ENCODE data around the gene DDX49.
A peak's percentile ranks its signal among the peaks of the same experiment; 100 is the strongest.

The DDX49 gene, protein sequence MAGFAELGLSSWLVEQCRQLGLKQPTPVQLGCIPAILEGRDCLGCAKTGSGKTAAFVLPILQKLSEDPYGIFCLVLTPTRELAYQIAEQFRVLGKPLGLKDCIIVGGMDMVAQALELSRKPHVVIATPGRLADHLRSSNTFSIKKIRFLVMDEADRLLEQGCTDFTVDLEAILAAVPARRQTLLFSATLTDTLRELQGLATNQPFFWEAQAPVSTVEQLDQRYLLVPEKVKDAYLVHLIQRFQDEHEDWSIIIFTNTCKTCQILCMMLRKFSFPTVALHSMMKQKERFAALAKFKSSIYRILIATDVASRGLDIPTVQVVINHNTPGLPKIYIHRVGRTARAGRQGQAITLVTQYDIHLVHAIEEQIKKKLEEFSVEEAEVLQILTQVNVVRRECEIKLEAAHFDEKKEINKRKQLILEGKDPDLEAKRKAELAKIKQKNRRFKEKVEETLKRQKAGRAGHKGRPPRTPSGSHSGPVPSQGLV

DNA sequence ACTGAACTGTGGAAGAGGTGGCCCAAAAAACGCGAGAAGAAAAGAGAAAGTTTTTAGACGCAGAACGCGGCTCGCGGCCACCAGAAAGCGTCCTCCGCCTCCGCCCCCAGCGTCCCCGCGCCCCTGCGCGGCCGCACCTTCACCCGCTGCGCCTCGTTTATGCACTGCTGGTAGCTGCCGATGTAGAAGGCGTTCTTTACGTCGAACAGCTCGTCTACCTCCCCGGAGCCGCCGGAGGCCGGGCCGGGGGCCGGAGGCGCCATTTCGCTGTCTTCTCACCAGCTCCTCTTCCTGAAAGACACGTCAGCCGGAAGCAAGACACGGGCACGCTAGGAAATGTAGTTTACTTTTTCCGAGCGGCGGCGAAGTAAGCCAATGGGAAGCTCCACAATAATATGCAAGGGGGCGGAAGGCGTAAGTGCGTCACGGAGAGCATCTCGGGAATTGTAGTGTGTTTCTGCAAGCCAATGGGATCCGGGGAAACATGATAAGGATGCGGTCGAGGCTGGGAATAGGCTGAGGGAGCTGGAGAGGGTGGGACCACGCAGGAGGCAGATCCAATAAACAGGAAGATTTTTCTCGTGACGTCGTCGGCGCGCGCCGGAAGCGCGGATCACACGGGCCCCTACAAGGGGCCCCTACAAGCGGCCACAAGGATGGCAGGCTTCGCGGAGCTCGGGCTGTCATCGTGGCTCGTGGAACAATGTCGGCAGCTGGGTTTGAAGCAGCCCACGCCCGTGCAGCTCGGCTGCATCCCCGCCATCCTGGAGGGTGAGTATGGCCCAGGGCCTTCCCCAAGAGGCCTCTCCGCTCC, at the start of gene DDX49, which contains the start of gene COPE:
Gene DDX49, plus strand, starts transcription at position 630 of the 814 bp plus-strand sequence. Its CDS starts 27 bp downstream, at position 657.
Gene COPE, minus strand, starts transcription at position 302 of the 814 bp plus-strand sequence. Its CDS starts 39 bp downstream, at position 263.
- Mint-ChIP-seq H3K4me3 (peak within 1 kb of the TSS; percentile 94), H3K9me3 (no peaks in the 10 kb centered on the region), H3K4me1 (ENCODE audit: low read depth) (peaks cover 45% of the 10 kb centered on the region), H3K27me3 (no peaks in the 10 kb centered on the region), H3K27ac (peak within 1 kb of the TSS; percentile 97), H3K36me3 (ENCODE audit: low read depth) (peaks cover 86% of the 10 kb centered on the region)
- DNase-seq = peak; percentile 97

DNA sequence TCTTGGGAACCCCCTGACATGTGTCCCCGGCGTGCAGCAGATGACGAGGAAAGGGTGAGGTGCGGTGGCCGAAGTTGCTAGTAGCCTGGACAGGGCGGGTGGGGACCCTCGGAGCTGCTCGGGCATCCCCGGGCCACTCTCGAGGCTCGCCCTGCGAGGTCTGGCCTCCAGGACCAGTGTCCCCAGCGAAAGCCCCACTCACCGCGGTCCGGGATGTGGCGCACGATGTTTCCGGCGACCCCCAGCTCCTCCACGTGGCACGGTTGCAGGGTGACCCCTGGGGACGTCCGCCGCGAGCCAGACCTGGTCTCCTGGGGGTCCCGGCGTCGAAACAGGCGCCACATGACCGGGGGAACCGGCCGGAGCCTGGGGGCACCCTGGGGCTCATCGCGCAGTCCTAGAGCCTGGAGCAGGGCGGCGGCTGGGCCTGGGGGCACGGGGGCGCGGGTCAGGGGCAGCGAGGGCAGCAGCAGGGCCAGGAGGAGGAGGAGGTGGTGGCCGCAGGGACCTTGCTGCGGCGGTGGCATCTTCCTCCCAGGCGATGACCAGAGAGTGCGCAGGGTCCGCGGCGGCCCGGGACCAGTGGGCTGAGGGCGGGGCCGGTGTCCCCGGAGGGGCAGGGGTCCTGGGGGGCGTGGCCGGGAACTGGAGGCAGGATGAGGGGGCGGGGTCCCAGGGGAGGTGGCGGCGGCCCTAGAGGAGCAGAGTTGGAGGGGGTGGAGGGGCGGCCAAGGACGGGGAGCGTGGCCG, 49.6 kb upstream of the DDX49 start:
- Mint-ChIP-seq H3K36me3 (ENCODE audit: low read depth) (peaks cover 34% of the 10 kb centered on the region), H3K27ac (no peak overlapping the region), H3K4me1 (ENCODE audit: low read depth) (peaks cover 2% of the 10 kb centered on the region), H3K4me3 (no peak overlapping the region), H3K9me3 (no peaks in the 10 kb centered on the region), H3K27me3 (peaks cover 9% of the 10 kb centered on the region)
- no peak for DNase-seq

DNA sequence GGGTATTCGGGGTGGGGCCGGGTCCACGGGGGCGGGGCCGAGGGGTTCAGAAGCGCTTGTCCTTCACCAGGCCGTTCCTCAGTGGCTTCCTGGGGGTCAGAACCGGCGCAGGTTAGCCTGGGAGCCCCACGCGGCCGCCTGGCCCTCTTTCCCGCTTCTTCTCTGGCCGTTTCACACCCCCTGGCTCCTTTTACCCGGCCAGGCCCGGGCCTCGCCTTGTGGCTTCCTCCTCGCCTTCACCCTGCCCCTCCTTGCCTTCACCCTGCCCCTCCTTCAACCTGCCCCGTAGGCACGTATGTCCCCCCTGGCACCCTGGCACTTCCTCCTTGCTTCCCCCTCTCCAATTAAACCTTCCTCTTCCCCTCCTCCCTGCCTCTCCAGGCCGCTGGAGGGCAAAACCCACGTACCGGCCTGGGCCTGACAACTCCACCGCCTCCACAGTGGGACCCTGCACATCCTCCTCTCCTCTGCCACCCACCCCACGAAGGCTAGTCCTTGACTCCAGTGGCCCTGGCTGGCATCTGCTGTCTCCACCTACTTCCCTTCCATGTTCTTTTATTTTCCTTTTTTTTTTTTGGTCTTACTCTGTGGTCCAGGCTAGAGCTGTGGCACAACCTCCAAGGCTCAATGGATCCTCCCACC, 48.9 kb upstream of the DDX49 start:
- peaks cover 27% of the 10 kb centered on the region for H3K36me3 Mint-ChIP-seq (ENCODE audit: low read depth)
- H3K27me3 Mint-ChIP-seq = peaks cover 9% of the 10 kb centered on the region
- no peak overlapping the region for H3K4me3 Mint-ChIP-seq
- H3K27ac Mint-ChIP-seq = peak overlapping the region; percentile 71
- H3K4me1 Mint-ChIP-seq (ENCODE audit: low read depth) = peaks cover 2% of the 10 kb centered on the region
- DNase-seq = no peak
- no peaks in the 10 kb centered on the region for H3K9me3 Mint-ChIP-seq

DNA sequence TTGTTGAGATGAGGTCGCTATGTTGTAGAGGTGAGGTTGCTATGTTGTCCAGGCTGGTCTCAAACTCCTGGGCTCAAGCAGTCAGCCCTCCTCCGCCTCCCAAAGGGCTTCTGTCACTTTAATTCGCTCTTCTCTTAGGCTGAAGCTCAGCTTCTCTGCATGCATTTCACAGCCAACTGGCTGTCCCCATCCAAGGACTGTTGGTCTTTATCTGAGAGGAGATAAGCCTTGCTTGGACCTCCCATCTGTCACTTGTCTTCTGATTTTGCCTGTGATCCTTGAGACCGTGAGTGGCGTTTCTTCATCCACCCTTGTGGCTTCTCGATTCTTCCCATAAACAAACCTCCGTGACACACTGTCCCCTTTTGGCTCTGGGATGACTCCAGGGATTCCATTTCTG, 48.0 kb upstream of the DDX49 start:
- Mint-ChIP-seq H3K9me3 (no peaks in the 10 kb centered on the region), H3K4me3 (no peak overlapping the region), H3K36me3 (ENCODE audit: low read depth) (peaks cover 19% of the 10 kb centered on the region), H3K27me3 (peaks cover 9% of the 10 kb centered on the region), H3K4me1 (ENCODE audit: low read depth) (peaks cover 2% of the 10 kb centered on the region), H3K27ac (peak overlapping the region; percentile 44)
- DNase-seq = no peak

DNA sequence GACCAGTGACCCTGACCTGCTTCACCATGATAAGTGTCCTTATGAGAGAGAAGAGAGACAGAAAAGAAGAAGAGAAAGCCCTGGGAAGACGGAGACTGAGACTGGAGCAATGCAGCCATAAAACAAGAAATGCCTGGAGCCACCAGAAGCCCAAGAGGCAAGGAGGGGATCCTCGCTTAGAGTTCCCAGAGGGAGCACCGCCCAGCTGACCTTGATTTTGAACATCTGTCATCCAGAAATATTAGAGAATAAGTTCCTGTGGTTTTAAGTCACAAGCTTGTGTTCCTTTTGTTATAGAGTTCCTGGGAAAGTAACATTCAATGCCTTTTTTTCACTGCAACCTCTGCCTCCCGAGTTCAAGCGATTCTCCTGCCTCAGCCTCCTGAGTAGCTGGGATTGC, 43.8 kb upstream of the DDX49 start:
- DNase-seq = no peak
- H3K36me3 Mint-ChIP-seq (ENCODE audit: low read depth) = no peaks in the 10 kb centered on the region
- peaks cover 2% of the 10 kb centered on the region for H3K9me3 Mint-ChIP-seq
- no peak overlapping the region for H3K4me3 Mint-ChIP-seq
- H3K27ac Mint-ChIP-seq = no peak overlapping the region
- H3K4me1 Mint-ChIP-seq (ENCODE audit: low read depth) = peaks cover 2% of the 10 kb centered on the region
- H3K27me3 Mint-ChIP-seq = peaks cover 8% of the 10 kb centered on the region

DNA sequence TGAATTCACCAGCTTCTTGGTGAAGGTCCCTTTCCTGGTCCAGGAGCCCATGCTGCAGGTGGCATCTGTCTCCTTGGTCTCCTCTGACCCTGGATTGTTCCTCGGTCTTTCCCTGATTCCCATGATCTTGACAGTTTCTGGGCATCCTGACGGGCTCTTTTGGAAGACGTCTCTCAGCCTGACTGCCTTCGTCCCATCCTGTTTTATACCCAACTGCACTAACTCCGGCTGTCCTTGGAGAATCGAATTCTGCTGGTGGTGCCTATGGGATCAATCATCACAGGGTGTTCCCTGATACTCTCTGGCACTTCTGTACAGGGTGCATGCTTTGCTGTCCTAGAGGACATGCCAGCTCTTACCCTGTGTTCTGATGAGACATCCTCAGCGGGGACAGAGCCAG, 42.6 kb upstream of the DDX49 start:
- no peak overlapping the region for H3K27ac Mint-ChIP-seq
- H3K36me3 Mint-ChIP-seq (ENCODE audit: low read depth) = no peaks in the 10 kb centered on the region
- peaks cover under 1% of the 10 kb centered on the region for H3K27me3 Mint-ChIP-seq
- DNase-seq = no peak
- H3K4me1 Mint-ChIP-seq (ENCODE audit: low read depth) = no peaks in the 10 kb centered on the region
- peaks cover 2% of the 10 kb centered on the region for H3K9me3 Mint-ChIP-seq
- H3K4me3 Mint-ChIP-seq = no peak overlapping the region

DNA sequence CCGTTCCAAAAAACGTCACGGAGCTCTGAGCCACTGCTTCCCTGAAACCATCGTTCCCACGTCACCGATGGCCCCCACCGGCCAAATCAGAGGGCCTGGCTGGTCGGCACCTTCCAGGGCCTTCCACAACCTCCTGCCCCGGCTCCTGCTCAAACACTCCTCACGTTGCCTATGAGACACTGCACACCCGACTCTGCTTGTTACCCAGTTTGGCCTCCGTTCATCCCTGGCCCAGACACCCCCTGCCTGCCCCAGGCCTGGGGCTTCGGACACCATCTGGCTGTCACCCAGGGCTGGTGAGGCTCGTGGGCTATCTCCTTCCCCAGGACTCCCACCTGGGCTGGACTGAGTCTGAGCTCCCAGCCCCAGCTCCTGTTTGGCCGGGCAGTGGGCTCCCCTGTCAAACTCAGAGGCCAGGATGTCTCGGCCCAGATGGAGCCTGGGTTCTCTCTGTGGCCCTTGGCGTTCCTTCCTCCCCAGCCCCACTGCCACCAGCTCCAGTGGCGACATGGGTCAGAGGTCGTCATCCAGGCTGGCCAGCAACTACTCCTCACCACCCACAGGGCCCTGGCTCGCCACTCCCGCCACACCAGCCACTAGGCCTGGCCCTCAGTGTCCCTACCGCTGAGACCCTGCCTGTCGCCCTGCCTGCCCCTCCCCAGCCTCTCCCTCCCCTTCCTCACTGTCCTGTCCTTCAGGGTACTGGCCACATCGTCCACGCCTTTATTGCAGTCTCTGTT, 41.3 kb upstream of the DDX49 start:
- peak overlapping the region; percentile 72 for H3K27ac Mint-ChIP-seq
- no peaks in the 10 kb centered on the region for H3K36me3 Mint-ChIP-seq (ENCODE audit: low read depth)
- no peak for DNase-seq
- no peaks in the 10 kb centered on the region for H3K27me3 Mint-ChIP-seq
- no peaks in the 10 kb centered on the region for H3K4me1 Mint-ChIP-seq (ENCODE audit: low read depth)
- peaks cover 2% of the 10 kb centered on the region for H3K9me3 Mint-ChIP-seq
- H3K4me3 Mint-ChIP-seq = no peak overlapping the region

DNA sequence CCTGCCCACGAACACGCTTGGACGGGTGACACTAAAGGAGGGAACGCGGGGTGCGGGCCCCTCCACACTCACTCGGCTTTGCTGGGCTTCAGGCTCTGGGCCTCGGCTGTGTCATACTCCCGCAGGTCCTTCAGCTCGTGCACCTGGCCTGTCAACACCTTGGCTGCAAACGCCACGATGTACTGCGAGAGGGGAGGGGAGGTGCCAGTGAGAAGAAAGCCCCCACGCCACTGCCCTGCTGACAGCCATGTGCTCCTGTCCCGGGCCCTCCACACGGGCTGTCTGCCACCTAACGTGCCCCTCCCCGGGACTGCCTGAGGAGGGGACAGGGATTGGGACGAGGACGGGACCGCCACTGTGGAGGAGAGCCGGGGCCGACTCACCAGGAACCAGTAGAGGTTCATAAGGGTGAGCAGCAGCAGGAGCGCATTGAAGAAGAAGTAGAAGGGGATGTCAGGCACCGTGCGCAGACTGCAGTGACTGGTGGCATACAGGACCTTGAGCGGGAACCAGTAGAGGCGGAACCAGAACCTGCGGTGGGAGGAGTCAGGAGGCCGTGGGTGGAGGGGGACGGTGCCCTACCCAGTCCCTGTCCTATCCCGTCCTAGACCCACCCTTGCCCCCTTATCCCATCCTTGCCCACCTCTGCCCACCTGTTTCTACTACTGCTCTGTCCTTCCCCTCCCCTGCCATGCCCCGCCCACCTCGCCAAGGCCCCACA, 40.5 kb upstream of the DDX49 start:
- peaks cover 2% of the 10 kb centered on the region for H3K9me3 Mint-ChIP-seq
- H3K36me3 Mint-ChIP-seq (ENCODE audit: low read depth) = no peaks in the 10 kb centered on the region
- no peaks in the 10 kb centered on the region for H3K27me3 Mint-ChIP-seq
- no peak overlapping the region for H3K4me3 Mint-ChIP-seq
- H3K27ac Mint-ChIP-seq = no peak overlapping the region
- no peaks in the 10 kb centered on the region for H3K4me1 Mint-ChIP-seq (ENCODE audit: low read depth)
- DNase-seq = no peak

DNA sequence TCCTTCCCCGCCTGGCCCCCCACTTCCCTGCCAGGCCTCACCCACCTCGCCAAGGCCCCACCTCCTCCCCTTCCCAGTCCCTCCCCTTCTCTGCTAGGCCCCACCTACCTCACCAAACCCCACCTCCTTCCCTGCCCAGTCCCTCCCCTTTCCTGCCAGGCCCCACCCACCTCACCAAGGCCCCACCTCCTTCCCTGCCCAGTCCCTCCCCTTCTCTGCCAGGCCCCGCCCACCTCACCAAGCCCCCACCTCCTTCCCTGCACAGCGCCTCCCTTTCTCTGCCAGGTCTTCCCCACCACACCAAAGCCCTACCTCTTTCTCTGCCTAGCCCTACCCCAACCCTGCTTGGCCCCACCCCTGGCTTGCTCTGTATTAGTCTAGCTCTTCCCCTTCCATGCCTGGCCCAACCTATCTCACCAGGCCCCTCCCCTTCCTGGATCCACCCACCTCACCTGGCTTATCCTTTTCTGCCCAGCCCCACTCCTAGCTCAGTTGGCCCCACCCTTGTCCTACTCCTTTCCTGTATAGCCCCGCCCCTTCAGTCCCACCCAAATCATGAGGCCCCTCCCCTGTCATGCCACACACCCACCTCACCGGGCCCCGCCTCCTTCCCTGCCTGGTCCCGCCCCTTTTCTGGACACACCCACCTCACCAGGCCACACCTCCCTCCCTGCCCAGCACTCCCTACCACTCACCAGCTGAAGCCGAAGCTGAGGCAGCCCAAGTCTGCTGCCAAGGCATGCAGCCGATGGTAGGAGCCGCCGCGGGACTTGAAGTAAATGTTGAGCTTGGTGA, 39.7 kb upstream of the DDX49 start:
- Mint-ChIP-seq H3K9me3 (peaks cover 2% of the 10 kb centered on the region), H3K27me3 (no peaks in the 10 kb centered on the region), H3K27ac (no peak overlapping the region), H3K36me3 (ENCODE audit: low read depth) (no peaks in the 10 kb centered on the region), H3K4me3 (no peak overlapping the region), H3K4me1 (ENCODE audit: low read depth) (no peaks in the 10 kb centered on the region)
- DNase-seq = no peak

DNA sequence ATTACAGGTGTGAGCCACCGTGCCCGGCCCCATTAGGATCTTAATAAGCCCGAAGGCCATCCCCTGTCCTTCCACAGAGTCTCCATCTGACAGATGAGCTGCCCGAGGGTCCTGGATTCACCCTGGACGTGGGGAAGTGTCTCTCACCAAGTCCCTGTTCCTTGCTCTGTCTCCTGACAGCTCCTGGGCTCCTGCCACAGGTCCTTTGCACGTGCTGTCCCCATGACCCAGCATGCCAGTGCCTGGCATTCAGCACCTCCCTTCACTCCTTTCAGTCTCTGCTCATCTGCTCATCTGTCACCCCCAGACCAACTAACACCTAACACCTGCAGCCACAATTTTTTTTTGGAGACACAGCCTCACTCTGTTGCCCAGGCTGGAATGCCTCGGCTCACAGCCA, 38.0 kb upstream of the DDX49 start:
- no peak overlapping the region for H3K4me3 Mint-ChIP-seq
- no peaks in the 10 kb centered on the region for H3K4me1 Mint-ChIP-seq (ENCODE audit: low read depth)
- peaks cover 2% of the 10 kb centered on the region for H3K9me3 Mint-ChIP-seq
- no peak overlapping the region for H3K27ac Mint-ChIP-seq
- no peaks in the 10 kb centered on the region for H3K36me3 Mint-ChIP-seq (ENCODE audit: low read depth)
- no peaks in the 10 kb centered on the region for H3K27me3 Mint-ChIP-seq
- DNase-seq = no peak

DNA sequence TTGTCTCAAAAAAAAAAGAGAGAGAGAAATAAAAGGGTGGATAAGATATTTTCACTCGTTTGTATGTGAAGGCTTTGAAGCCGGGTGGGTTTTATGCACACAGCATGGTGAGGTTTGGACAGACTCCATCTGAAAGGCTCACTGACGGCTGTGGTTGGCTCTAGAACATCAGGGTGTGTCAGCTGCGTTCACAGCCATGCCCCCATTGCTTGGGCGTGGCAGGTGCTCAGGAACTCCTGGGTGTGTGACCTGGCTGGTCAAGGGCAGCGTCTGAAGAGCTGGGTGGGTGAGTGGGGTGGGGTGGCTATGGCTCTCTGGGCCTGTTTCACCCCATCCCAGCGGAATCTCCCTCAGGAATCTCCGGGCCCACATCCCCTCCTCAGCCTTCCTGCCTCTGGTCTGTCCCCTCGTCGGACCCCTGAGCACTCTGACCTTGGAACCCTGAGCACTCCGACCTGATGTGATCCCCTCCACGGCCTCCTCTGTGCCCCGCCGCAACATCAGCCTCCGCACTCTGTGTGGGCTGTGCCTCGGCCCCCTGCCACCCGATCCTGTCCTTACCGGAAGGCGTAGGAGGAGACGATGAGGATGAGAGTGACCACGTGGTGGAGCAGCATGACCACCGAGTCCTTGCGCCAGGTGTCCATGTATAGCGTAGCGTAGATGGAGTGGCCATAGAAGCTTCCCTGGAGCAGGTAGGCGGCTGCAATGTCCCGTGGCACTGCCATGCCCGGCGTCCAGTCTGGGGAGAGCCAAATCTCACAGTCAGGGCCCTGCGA, 35.8 kb upstream of the DDX49 start:
- H3K4me3 Mint-ChIP-seq = no peak overlapping the region
- DNase-seq = no peak
- H3K4me1 Mint-ChIP-seq (ENCODE audit: low read depth) = no peaks in the 10 kb centered on the region
- no peaks in the 10 kb centered on the region for H3K9me3 Mint-ChIP-seq
- no peaks in the 10 kb centered on the region for H3K36me3 Mint-ChIP-seq (ENCODE audit: low read depth)
- peaks cover 8% of the 10 kb centered on the region for H3K27me3 Mint-ChIP-seq
- H3K27ac Mint-ChIP-seq = no peak overlapping the region

DNA sequence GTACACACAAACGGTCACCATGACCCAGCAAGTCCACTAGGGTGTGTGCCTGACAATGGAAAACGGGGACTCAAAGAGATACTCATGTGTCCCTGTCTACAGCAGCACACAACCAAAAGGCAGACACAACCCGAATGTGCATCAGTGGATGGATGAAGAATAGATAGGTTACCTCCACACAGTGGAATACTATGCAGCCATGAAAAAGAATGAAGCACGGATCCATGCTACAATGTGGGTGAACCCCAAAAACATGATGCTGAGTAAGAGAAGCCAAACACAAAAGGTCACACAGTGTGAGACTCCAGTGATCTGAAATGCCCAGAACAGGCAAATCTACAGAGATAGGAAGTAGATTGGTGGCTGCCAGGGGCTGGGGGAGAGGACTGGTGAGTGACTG, 32.5 kb upstream of the DDX49 start:
- no peak overlapping the region for H3K27ac Mint-ChIP-seq
- H3K4me1 Mint-ChIP-seq (ENCODE audit: low read depth) = no peaks in the 10 kb centered on the region
- no peak for DNase-seq
- no peak overlapping the region for H3K4me3 Mint-ChIP-seq
- no peaks in the 10 kb centered on the region for H3K36me3 Mint-ChIP-seq (ENCODE audit: low read depth)
- peaks cover 8% of the 10 kb centered on the region for H3K27me3 Mint-ChIP-seq
- no peaks in the 10 kb centered on the region for H3K9me3 Mint-ChIP-seq

Measured in activated T-cell treated with anti-CD3 and anti-CD28 coated beads, Interleukin-2, amount 50 U/mL, for 24 hours (primary cell).